ENCODE data around the gene CDKN2B.
"Not testable (repeated sequence)": the region's sequence is repeated elsewhere in the genome, so short reads cannot be mapped to it uniquely, and the experiment has no call there.

CDKN2B gene

GRCh38 chr9:22008717-22009505, at the start of gene CDKN2B:
CDKN2B (minus strand) TSS chr9:22009305; CDS start chr9:22008953, 352 bp downstream.
- Histone ChIP-seq H3K36me3 (ENCODE audit: control insufficient read depth, insufficient read depth, low read length) (no peaks in the 10 kb centered on the region), H3K4me3 (ENCODE audit: low read length) (peak within 1 kb of the TSS; percentile 57; the same call in 1 of the 2 replicates), H3K27me3 (ENCODE audit: control insufficient read depth, insufficient read depth, low read length) (peaks cover 19% of the 10 kb centered on the region; the same call in 1 of the 2 replicates), H3K9me3 (ENCODE audit: control insufficient read depth, insufficient read depth, low read length) (no peaks in the 10 kb centered on the region), H3K4me1 (ENCODE audit: control insufficient read depth, insufficient read depth, low read length) (no peaks in the 10 kb centered on the region), H3K27ac (ENCODE audit: low read length) (no peak within 1 kb of the TSS)
- no CpG with 5 or more reads among the region's 86 CpGs for WGBS (ENCODE audit: insufficient coverage, insufficient read length)
- no peak for DNase-seq (ENCODE audit: low read depth, low spot score)

- not testable (repeated sequence) for H3K4me1 ChIP-seq (ENCODE audit: control insufficient read depth, insufficient read depth, low read length); H3K27me3 ChIP-seq (ENCODE audit: control insufficient read depth, insufficient read depth, low read length); H3K9me3 ChIP-seq (ENCODE audit: control insufficient read depth, insufficient read depth, low read length); H3K4me3 ChIP-seq (ENCODE audit: low read length); DNase-seq (ENCODE audit: low read depth, low spot score); H3K27ac ChIP-seq (ENCODE audit: low read length); H3K36me3 ChIP-seq (ENCODE audit: control insufficient read depth, insufficient read depth, low read length)
- WGBS (ENCODE audit: insufficient coverage, insufficient read length), result no CpG with 5 or more reads among the region's 6 CpGs
These were observed 48.9 kb upstream of the CDKN2B start for GRCh38 chr9:22057972-22058371.

GRCh38 chr9:22056402-22056801, 47.3 kb upstream of the CDKN2B start:
- Histone ChIP-seq H3K9me3 (ENCODE audit: control insufficient read depth, insufficient read depth, low read length) (no peaks in the 10 kb centered on the region), H3K4me3 (ENCODE audit: low read length) (no peak overlapping the region), H3K4me1 (ENCODE audit: control insufficient read depth, insufficient read depth, low read length) (no peaks in the 10 kb centered on the region), H3K36me3 (ENCODE audit: control insufficient read depth, insufficient read depth, low read length) (no peaks in the 10 kb centered on the region), H3K27ac (ENCODE audit: low read length) (no peak overlapping the region), H3K27me3 (ENCODE audit: control insufficient read depth, insufficient read depth, low read length) (no peaks in the 10 kb centered on the region)
- no peak for DNase-seq (ENCODE audit: low read depth, low spot score)
- no CpG with 5 or more reads among the region's 3 CpGs for WGBS (ENCODE audit: insufficient coverage, insufficient read length)

- Histone ChIP-seq H3K4me3 (ENCODE audit: low read length) (no peak overlapping the region), H3K36me3 (ENCODE audit: control insufficient read depth, insufficient read depth, low read length) (no peaks in the 10 kb centered on the region), H3K9me3 (ENCODE audit: control insufficient read depth, insufficient read depth, low read length) (no peaks in the 10 kb centered on the region), H3K27me3 (ENCODE audit: control insufficient read depth, insufficient read depth, low read length) (no peaks in the 10 kb centered on the region), H3K4me1 (ENCODE audit: control insufficient read depth, insufficient read depth, low read length) (no peaks in the 10 kb centered on the region), H3K27ac (ENCODE audit: low read length) (no peak overlapping the region)
- DNase-seq (ENCODE audit: low read depth, low spot score), result no peak
These were observed 46.0 kb upstream of the CDKN2B start for GRCh38 chr9:22055090-22055489.

GRCh38 chr9:22054529-22054928, 45.4 kb upstream of the CDKN2B start:
- DNase-seq (ENCODE audit: low read depth, low spot score), result no peak
- Histone ChIP-seq H3K36me3 (ENCODE audit: control insufficient read depth, insufficient read depth, low read length) (no peaks in the 10 kb centered on the region), H3K27me3 (ENCODE audit: control insufficient read depth, insufficient read depth, low read length) (no peaks in the 10 kb centered on the region), H3K27ac (ENCODE audit: low read length) (no peak overlapping the region), H3K4me3 (ENCODE audit: low read length) (no peak overlapping the region), H3K9me3 (ENCODE audit: control insufficient read depth, insufficient read depth, low read length) (no peaks in the 10 kb centered on the region), H3K4me1 (ENCODE audit: control insufficient read depth, insufficient read depth, low read length) (no peaks in the 10 kb centered on the region)
- WGBS (ENCODE audit: insufficient coverage, insufficient read length), result no CpG with 5 or more reads among the region's 2 CpGs

GRCh38 chr9:22054076-22054475, 45.0 kb upstream of the CDKN2B start:
- Histone ChIP-seq H3K36me3 (ENCODE audit: control insufficient read depth, insufficient read depth, low read length) (no peaks in the 10 kb centered on the region), H3K27ac (ENCODE audit: low read length) (no peak overlapping the region), H3K27me3 (ENCODE audit: control insufficient read depth, insufficient read depth, low read length) (no peaks in the 10 kb centered on the region), H3K9me3 (ENCODE audit: control insufficient read depth, insufficient read depth, low read length) (no peaks in the 10 kb centered on the region), H3K4me1 (ENCODE audit: control insufficient read depth, insufficient read depth, low read length) (no peaks in the 10 kb centered on the region), H3K4me3 (ENCODE audit: low read length) (no peak overlapping the region)
- no peak for DNase-seq (ENCODE audit: low read depth, low spot score)
- no CpG with 5 or more reads among the region's 3 CpGs for WGBS (ENCODE audit: insufficient coverage, insufficient read length)

- no CpG with 5 or more reads among the region's 2 CpGs for WGBS (ENCODE audit: insufficient coverage, insufficient read length)
- no peaks in the 10 kb centered on the region for H3K27me3 ChIP-seq (ENCODE audit: control insufficient read depth, insufficient read depth, low read length)
- H3K36me3 ChIP-seq (ENCODE audit: control insufficient read depth, insufficient read depth, low read length), result no peaks in the 10 kb centered on the region
These were observed 44.1 kb upstream of the CDKN2B start for GRCh38 chr9:22053178-22053577.

GRCh38 chr9:22052376-22052945, 43.4 kb upstream of the CDKN2B start:
- no peaks in the 10 kb centered on the region for H3K27me3 ChIP-seq (ENCODE audit: control insufficient read depth, insufficient read depth, low read length)
- no peak for DNase-seq (ENCODE audit: low read depth, low spot score)
- H3K4me3 ChIP-seq (ENCODE audit: low read length), result no peak overlapping the region
- WGBS (ENCODE audit: insufficient coverage, insufficient read length), result no CpG with 5 or more reads among the region's 4 CpGs
- H3K9me3 ChIP-seq (ENCODE audit: control insufficient read depth, insufficient read depth, low read length), result no peaks in the 10 kb centered on the region
- H3K36me3 ChIP-seq (ENCODE audit: control insufficient read depth, insufficient read depth, low read length), result no peaks in the 10 kb centered on the region
- no peak overlapping the region for H3K27ac ChIP-seq (ENCODE audit: low read length)
- no peaks in the 10 kb centered on the region for H3K4me1 ChIP-seq (ENCODE audit: control insufficient read depth, insufficient read depth, low read length)

More at GRCh38 chr9:22053178-22053577, 44.1 kb upstream of the CDKN2B start:
- no peak for DNase-seq (ENCODE audit: low read depth, low spot score)
- Histone ChIP-seq H3K27ac (ENCODE audit: low read length) (no peak overlapping the region), H3K4me3 (ENCODE audit: low read length) (no peak overlapping the region), H3K4me1 (ENCODE audit: control insufficient read depth, insufficient read depth, low read length) (no peaks in the 10 kb centered on the region), H3K9me3 (ENCODE audit: control insufficient read depth, insufficient read depth, low read length) (no peaks in the 10 kb centered on the region)

- WGBS (ENCODE audit: insufficient coverage, insufficient read length), result no CpG with 5 or more reads among the region's 4 CpGs
- Histone ChIP-seq H3K4me3 (ENCODE audit: low read length) (no peak overlapping the region), H3K4me1 (ENCODE audit: control insufficient read depth, insufficient read depth, low read length) (no peaks in the 10 kb centered on the region), H3K27me3 (ENCODE audit: control insufficient read depth, insufficient read depth, low read length) (no peaks in the 10 kb centered on the region), H3K27ac (ENCODE audit: low read length) (no peak overlapping the region), H3K36me3 (ENCODE audit: control insufficient read depth, insufficient read depth, low read length) (no peaks in the 10 kb centered on the region), H3K9me3 (ENCODE audit: control insufficient read depth, insufficient read depth, low read length) (no peaks in the 10 kb centered on the region)
- DNase-seq (ENCODE audit: low read depth, low spot score), result no peak
These were observed 41.8 kb upstream of the CDKN2B start for GRCh38 chr9:22050924-22051323.

GRCh38 chr9:22049411-22049810, 40.3 kb upstream of the CDKN2B start:
- Histone ChIP-seq H3K9me3 (ENCODE audit: control insufficient read depth, insufficient read depth, low read length) (no peaks in the 10 kb centered on the region), H3K4me1 (ENCODE audit: control insufficient read depth, insufficient read depth, low read length) (no peaks in the 10 kb centered on the region), H3K4me3 (ENCODE audit: low read length) (no peak overlapping the region), H3K27me3 (ENCODE audit: control insufficient read depth, insufficient read depth, low read length) (no peaks in the 10 kb centered on the region), H3K36me3 (ENCODE audit: control insufficient read depth, insufficient read depth, low read length) (no peaks in the 10 kb centered on the region), H3K27ac (ENCODE audit: low read length) (no peak overlapping the region)
- DNase-seq (ENCODE audit: low read depth, low spot score), result no peak
- no CpG with 5 or more reads among the region's 1 CpG for WGBS (ENCODE audit: insufficient coverage, insufficient read length)

- H3K27me3 ChIP-seq (ENCODE audit: control insufficient read depth, insufficient read depth, low read length), result no peaks in the 10 kb centered on the region
- WGBS (ENCODE audit: insufficient coverage, insufficient read length), result no CpG with 5 or more reads among the region's 2 CpGs
- H3K36me3 ChIP-seq (ENCODE audit: control insufficient read depth, insufficient read depth, low read length), result no peaks in the 10 kb centered on the region
- no peak for DNase-seq (ENCODE audit: low read depth, low spot score)
- no peak overlapping the region for H3K27ac ChIP-seq (ENCODE audit: low read length)
- H3K9me3 ChIP-seq (ENCODE audit: control insufficient read depth, insufficient read depth, low read length), result no peaks in the 10 kb centered on the region
- H3K4me3 ChIP-seq (ENCODE audit: low read length), result no peak overlapping the region
- H3K4me1 ChIP-seq (ENCODE audit: control insufficient read depth, insufficient read depth, low read length), result no peaks in the 10 kb centered on the region
These were observed 38.5 kb upstream of the CDKN2B start for GRCh38 chr9:22047596-22047995.

All from iPS DF 6.9 (cell line).